Pons (tissue), 1 donor: Measurements from ENCODE around the gene RIMS4.

Experiments used
- DNase-seq: peaks from one replicate; pipeline ENCODE4 v3.0.0-alpha.2; 2016; ENCODE audit warnings: low spot score

RIMS4 gene

GRCh38 chr20:44701858-44702256 is 108.5 kb downstream of the RIMS4 start:
- no peak for DNase-seq
